SK-N-SH (cell line): Measurements from ENCODE around the gene SLC4A8. TPM values are rescaled to one million over a fixed set of nuclear protein-coding genes. Genes with fewer than 3 reads are reported as not detected.

Source experiments
- CTCF ChIA-PET: fragments of 300-600, 350-600 bp; formaldehyde crosslinking; extraction: SDS; loops from one replicate; lab custom pipeline; 2021; lab: Yijun Ruan, JAX
- POLR2A ChIA-PET: fragments of 350-600 bp; sonication (Branson Sonifier 250); formaldehyde crosslinking; extraction: SDS; loops from one replicate; lab custom pipeline; 2020; ENCODE audit warnings: antibody characterized with exemption, inconsistent platforms; lab: Yijun Ruan, JAX
- DNase-seq: peaks from one replicate; pipeline ENCODE4 v3.0.0; 2012
- H2AFZ ChIP-seq: fragments of 200-600 bp; sonication (generic); 2 replicates; pipeline ENCODE4 v1.8.1; 2016; ENCODE audit warnings: antibody characterized with exemption, mild to moderate bottlenecking, low read depth
- H3F3A ChIP-seq: fragments of 200-600 bp; sonication (generic); replicated peaks from 2 replicates; pipeline ENCODE3; 2016; ENCODE audit warnings: antibody characterized with exemption, mild to moderate bottlenecking; ENCODE audit not compliant: insufficient read depth
- H3K27ac ChIP-seq, 2 experiments: fragments of 200-500 bp in 1 of 2; fragments of 200-600 bp in 1 of 2; sonication (Bioruptor generic) in 1 of 2; sonication (generic), shearing (Covaris generic) in 1 of 2; 2 replicates each; pipeline versions ENCODE4 v1.5.1 to v1.6.1; 2014 to 2016; ENCODE audit warnings: low read depth in 2 of 2, inconsistent platforms in 1 of 2, low read length in 1 of 2, mild to moderate bottlenecking in 1 of 2, mixed read lengths in 1 of 2
- H3K27me3 ChIP-seq: fragments of 200-600 bp; sonication (generic), shearing (Covaris generic); 2 replicates; pipeline ENCODE4 v1.6.1; 2016; ENCODE audit warnings: mixed run types; ENCODE audit not compliant: insufficient read depth
- H3K36me3 ChIP-seq, 2 experiments: fragments of 200-500 bp in 1 of 2; fragments of 200-600 bp in 1 of 2; sonication (Bioruptor generic) in 1 of 2; sonication (generic) in 1 of 2; replicated peaks in 1 of 2; 2 replicates each; pipeline versions ENCODE3 to v1.5.1; 2014 to 2016; ENCODE audit warnings: low read length in 1 of 2, mild to moderate bottlenecking in 1 of 2; ENCODE audit not compliant: insufficient read depth in 2 of 2, control insufficient read depth in 1 of 2
- H3K4me1 ChIP-seq, 2 experiments: fragments of 200-500 bp in 1 of 2; fragments of 200-600 bp in 1 of 2; sonication (Bioruptor generic) in 1 of 2; sonication (generic), shearing (Covaris generic) in 1 of 2; 2 replicates each; pipeline versions ENCODE4 v1.5.1 to v1.6.1; 2014 to 2016; ENCODE audit warnings: low read depth in 1 of 2, low read length in 1 of 2, mixed run types in 1 of 2; ENCODE audit not compliant: insufficient read depth in 2 of 2, control insufficient read depth in 1 of 2
- H3K4me2 ChIP-seq: fragments of 200-600 bp; sonication (generic), shearing (Covaris generic); 2 replicates; pipeline ENCODE4 v1.6.1; 2017; ENCODE audit warnings: mixed run types
- H3K4me3 ChIP-seq, 2 experiments: fragments of 200-500 bp in 1 of 2; fragments of 200-600 bp in 1 of 2; sonication (Bioruptor generic) in 1 of 2; sonication (generic), shearing (Covaris generic) in 1 of 2; 2 replicates each; pipeline versions ENCODE4 v1.5.1 to v1.8.1; 2014 to 2016; ENCODE audit warnings: low read depth in 2 of 2, inconsistent platforms in 1 of 2, low read length in 1 of 2, mild to moderate bottlenecking in 1 of 2, mixed read lengths in 1 of 2, moderate library complexity in 1 of 2
- H3K79me2 ChIP-seq: fragments of 200-600 bp; sonication (generic); 2 replicates; pipeline ENCODE4 v1.8.1; 2017; ENCODE audit warnings: mild to moderate bottlenecking; ENCODE audit not compliant: insufficient read depth
- H3K9ac ChIP-seq: fragments of 200-600 bp; sonication (generic); 2 replicates; pipeline ENCODE4 v1.6.1; 2017; ENCODE audit warnings: mixed run types
- H3K9me2 ChIP-seq: fragments of 200-600 bp; sonication (generic); 2 replicates; pipeline ENCODE4 v1.6.1; 2017; ENCODE audit warnings: mixed run types
- H3K9me3 ChIP-seq: fragments of 200-600 bp; sonication (generic); 2 replicates; pipeline ENCODE4 v1.6.1; 2017; ENCODE audit warnings: mixed run types, mild to moderate bottlenecking, moderate library complexity
- H4K20me1 ChIP-seq: fragments of 200-600 bp; sonication (generic); 2 replicates; pipeline ENCODE4 v1.6.1; 2017; ENCODE audit warnings: mild to moderate bottlenecking, mixed run types; ENCODE audit not compliant: insufficient read depth
- ELF1 ChIP-seq: IDR thresholded peaks from 2 replicates; pipeline ENCODE4 v1.4.0; 2012
- EP300 ChIP-seq, 2 experiments: IDR thresholded peaks; 2 replicates each; pipeline versions ENCODE4 v1.4.0 to v1.6.1; 2012; ENCODE audit warnings: borderline replicate concordance in 1 of 2, low read depth in 1 of 2, low read length in 1 of 2
- FOXJ3 ChIP-seq: sonication (generic); formaldehyde crosslinking; IDR thresholded peaks from 2 replicates; pipeline ENCODE4 v1.5.1; 2020; ENCODE audit warnings: mild to moderate bottlenecking, missing genetic modification reagents
- FOXM1 ChIP-seq: IDR thresholded peaks from 2 replicates; pipeline ENCODE4 v1.4.0; 2012; ENCODE audit warnings: low read depth, mild to moderate bottlenecking
- GABPA ChIP-seq: IDR thresholded peaks from 2 replicates; pipeline ENCODE4 v1.4.0; 2012; ENCODE audit warnings: low read depth, mild to moderate bottlenecking
- IRF3 ChIP-seq: fragments of 150-350 bp; IDR thresholded peaks from 2 replicates; pipeline ENCODE4 v1.6.1; 2016; ENCODE audit warnings: mild to moderate bottlenecking, low read depth, low read length
- MXI1 ChIP-seq: IDR thresholded peaks from 2 replicates; pipeline ENCODE4 v1.6.1; 2012; ENCODE audit warnings: mild to moderate bottlenecking, low read depth, low read length, improper control_type of control experiment
- NFIC ChIP-seq: IDR thresholded peaks from 2 replicates; pipeline ENCODE4 v1.4.0; 2012; ENCODE audit warnings: borderline replicate concordance
- POLR2AphosphoS5 ChIP-seq: IDR thresholded peaks from 2 replicates; pipeline ENCODE4 v1.6.1; 2012; ENCODE audit warnings: low read depth, low read length
- RAD21 ChIP-seq: IDR thresholded peaks from 2 replicates; pipeline ENCODE4 v1.6.1; 2012; ENCODE audit warnings: mild to moderate bottlenecking, low read length
- RCOR1 ChIP-seq: fragments of 150-350 bp; IDR thresholded peaks from 2 replicates; pipeline ENCODE4 v1.6.1; 2017; ENCODE audit warnings: antibody characterized with exemption, low read length
- RFX5 ChIP-seq: IDR thresholded peaks from 2 replicates; pipeline ENCODE4 v1.6.1; 2012; ENCODE audit warnings: mild to moderate bottlenecking, improper control_type of control experiment, low read length
- RXRA ChIP-seq: IDR thresholded peaks from 2 replicates; pipeline ENCODE4 v1.4.0; 2012; ENCODE audit warnings: low read depth, mild to moderate bottlenecking, borderline replicate concordance
- TAF1 ChIP-seq: IDR thresholded peaks from 2 replicates; pipeline ENCODE4 v1.6.1; 2012; ENCODE audit warnings: low read depth, mild to moderate bottlenecking, low read length, moderate library complexity, borderline replicate concordance
- USF1 ChIP-seq: IDR thresholded peaks from 2 replicates; pipeline ENCODE4 v1.4.0; 2012; ENCODE audit warnings: low read depth, borderline replicate concordance
- WGBS: methylation state at CpG from one replicate; pipeline ENCODE4 v1.1.6; 2017; ENCODE audit warnings: low lambda C conversion rate; 5-methylcytosine and 5-hydroxymethylcytosine counted together
- polyA plus RNA-seq, 3 experiments: library from polyadenylated mRNA; depleted of rRNA; stranded (reverse); fragments of >200 nt; gene quantifications; 2 replicates each; pipeline ENCODE4 v1.2.3, GENCODE V29; 2012
- TF ChIP-seq, protein P1 (sequence below): IDR thresholded peaks from 2 replicates; pipeline ENCODE4 v1.4.0; 2012; ENCODE audit warnings: low read depth, borderline replicate concordance

Gene SLC4A8
- polyA plus RNA-seq, 1 of the 3 experiments (the other 2 are of a cell fraction) = 5.2 TPM

GRCh38 chr12:51520576-51521325 is 96.1 kb downstream of the SLC4A8 start:
- no peaks in the 10 kb centered on the region for H3K36me3 ChIP-seq
- H3K9me3 ChIP-seq = no peaks in the 10 kb centered on the region
- no peaks in the 10 kb centered on the region for H4K20me1 ChIP-seq
- no peaks in the 10 kb centered on the region for H3K27me3 ChIP-seq
- DNase-seq = no peak
- no peaks in the 10 kb centered on the region for H3K79me2 ChIP-seq
- ChIA-PET POLR2A (no interaction called here), CTCF (interaction anchor here (0.6 to 22.6 kb wide), 7 partner anchors 10 to 299 kb away, joined by 3 to 418 read pairs (median 4); partner anchors contain the start of gene SLC4A8)
- H3K4me3 ChIP-seq = no peak overlapping the region
- no peak overlapping the region for H2AFZ ChIP-seq
- no peak overlapping the region for H3K27ac ChIP-seq
- TF ChIP-seq ELF1 = no peak
- no peak for TF ChIP-seq RFX5
- no peak for TF ChIP-seq RAD21
- TF ChIP-seq USF1 = no peak
- TF ChIP-seq TAF1 = no peak
- no peak for TF ChIP-seq EP300 (IDR thresholded peaks at IDR 0.05; ENCODE audit: borderline replicate concordance in 1 of 2, low read depth in 1 of 2, low read length in 1 of 2)
- no peak for TF ChIP-seq MXI1
- TF ChIP-seq RXRA = no peak
- TF ChIP-seq FOXJ3 = no peak
- TF ChIP-seq IRF3 = no peak
- no peak for TF ChIP-seq GABPA
- TF ChIP-seq, protein P1, sequence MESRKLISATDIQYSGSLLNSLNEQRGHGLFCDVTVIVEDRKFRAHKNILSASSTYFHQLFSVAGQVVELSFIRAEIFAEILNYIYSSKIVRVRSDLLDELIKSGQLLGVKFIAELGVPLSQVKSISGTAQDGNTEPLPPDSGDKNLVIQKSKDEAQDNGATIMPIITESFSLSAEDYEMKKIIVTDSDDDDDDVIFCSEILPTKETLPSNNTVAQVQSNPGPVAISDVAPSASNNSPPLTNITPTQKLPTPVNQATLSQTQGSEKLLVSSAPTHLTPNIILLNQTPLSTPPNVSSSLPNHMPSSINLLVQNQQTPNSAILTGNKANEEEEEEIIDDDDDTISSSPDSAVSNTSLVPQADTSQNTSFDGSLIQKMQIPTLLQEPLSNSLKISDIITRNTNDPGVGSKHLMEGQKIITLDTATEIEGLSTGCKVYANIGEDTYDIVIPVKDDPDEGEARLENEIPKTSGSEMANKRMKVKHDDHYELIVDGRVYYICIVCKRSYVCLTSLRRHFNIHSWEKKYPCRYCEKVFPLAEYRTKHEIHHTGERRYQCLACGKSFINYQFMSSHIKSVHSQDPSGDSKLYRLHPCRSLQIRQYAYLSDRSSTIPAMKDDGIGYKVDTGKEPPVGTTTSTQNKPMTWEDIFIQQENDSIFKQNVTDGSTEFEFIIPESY = no peak
- no peak for TF ChIP-seq FOXM1
- no peak for TF ChIP-seq RCOR1
- TF ChIP-seq NFIC = no peak
- no peak for TF ChIP-seq POLR2AphosphoS5
- no peak overlapping the region for H3K4me2 ChIP-seq
- H3F3A ChIP-seq = no peaks in the 10 kb centered on the region
- no peaks in the 10 kb centered on the region for H3K9me2 ChIP-seq
- H3K9ac ChIP-seq = no peak overlapping the region
- WGBS = 75% methylated on average over 11 of the region's 13 CpGs
- H3K4me1 ChIP-seq = peaks cover 0 to 26% of the 10 kb centered on the region in 2 experiments; a peak in 2 of 4 replicates
